ENCODE results near the gene KPNB1.

Gene KPNB1

DNA sequence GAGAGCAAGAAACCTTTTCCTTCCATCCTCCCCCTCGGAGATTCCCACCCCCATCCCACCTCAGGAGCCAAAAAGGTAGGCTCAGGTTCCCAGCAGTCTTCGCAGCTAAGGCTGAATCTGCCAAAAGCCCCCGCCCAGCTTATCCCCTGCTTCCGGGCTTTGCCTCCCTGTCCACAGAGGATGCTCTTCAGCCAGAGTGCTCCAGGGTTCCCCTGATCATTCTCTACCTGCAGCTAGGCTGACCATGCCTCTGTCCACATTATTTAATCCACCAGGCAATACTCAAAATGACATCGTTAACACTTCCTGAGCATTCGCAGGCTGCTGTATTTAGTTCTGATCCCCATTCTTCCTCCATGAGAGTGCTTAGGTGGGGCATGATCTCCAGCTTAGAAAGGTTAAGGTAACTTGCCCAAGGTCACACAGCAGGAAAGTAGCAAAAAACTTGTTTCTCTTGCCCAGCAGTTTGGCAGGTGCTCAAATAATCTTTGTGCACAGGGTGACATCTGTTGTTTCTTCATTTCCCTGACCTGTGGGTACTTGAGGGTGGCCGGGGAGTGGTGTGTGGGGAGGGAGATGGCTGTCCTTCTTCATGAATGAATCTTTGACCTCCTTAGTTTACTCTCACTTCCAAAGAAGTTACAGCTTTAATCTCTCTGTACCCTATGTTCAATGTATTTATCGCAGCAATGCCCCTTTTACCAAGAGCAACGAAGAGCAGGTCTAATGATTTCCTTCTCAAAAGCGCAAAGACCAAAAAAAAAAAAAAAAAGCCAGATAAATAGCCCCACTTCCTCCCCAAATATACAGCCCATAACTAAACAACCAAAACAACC lies 43.4 kb downstream of the KPNB1 start:
- in situ Hi-C loops (cut with MboI; ENCODE audit: low pct_unique_long_range_greater_than_20kb, low sequenced_read_pairs), result no loop called here
- DNase-seq, result no peak

DNA sequence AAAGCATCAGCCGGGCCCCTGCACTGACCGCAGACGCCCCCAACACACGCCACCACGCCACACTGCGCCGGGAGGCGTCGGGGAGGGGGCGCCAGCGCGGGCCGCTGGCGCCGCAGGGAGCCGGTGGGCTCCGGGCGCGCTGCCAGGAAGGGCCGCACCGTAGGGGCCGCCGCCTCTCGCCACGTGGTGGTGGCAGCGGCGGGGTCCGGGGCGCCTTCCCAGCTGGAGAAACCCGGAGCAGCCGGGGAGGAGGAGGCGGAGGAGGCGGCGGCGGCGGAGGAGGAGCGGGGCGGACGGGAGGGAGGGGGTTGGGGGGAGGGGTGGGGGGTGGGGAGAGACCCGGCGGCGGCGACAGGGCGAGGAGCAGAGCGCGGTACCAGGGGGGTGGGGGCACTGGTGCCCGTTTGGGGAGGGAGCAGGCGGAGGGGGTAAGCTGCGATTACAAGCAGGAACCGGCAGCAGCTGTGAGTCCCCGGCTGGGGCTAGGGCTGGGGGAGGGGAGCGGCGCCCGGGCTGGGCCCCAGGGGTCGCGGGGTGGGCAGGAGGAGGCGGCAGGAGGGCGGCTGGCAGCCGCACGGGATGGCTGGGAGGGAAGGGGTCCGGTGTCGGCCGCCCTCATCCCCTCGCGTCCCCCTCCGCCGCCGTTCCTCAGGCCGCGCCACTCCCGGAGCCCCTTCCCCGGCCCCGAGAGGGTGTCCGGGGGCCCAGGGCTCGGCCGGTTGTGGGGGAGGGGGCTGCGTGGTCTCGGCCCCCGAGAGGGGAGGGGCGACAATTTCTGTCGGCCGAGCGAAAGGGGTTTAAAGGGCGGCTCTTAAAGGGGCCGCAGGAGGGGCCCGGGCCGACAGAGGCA lies 44.2 kb downstream of the KPNB1 start, which contains the start of gene TBKBP1:
Gene TBKBP1 (plus strand): TSS at position 431 of the 850 bp plus-strand sequence. CDS start 1,952 bp downstream, outside the sequence.
- in situ Hi-C loops (cut with MboI; ENCODE audit: low pct_unique_long_range_greater_than_20kb, low sequenced_read_pairs), result no loop called here
- peak; percentile 70 for DNase-seq

DNA sequence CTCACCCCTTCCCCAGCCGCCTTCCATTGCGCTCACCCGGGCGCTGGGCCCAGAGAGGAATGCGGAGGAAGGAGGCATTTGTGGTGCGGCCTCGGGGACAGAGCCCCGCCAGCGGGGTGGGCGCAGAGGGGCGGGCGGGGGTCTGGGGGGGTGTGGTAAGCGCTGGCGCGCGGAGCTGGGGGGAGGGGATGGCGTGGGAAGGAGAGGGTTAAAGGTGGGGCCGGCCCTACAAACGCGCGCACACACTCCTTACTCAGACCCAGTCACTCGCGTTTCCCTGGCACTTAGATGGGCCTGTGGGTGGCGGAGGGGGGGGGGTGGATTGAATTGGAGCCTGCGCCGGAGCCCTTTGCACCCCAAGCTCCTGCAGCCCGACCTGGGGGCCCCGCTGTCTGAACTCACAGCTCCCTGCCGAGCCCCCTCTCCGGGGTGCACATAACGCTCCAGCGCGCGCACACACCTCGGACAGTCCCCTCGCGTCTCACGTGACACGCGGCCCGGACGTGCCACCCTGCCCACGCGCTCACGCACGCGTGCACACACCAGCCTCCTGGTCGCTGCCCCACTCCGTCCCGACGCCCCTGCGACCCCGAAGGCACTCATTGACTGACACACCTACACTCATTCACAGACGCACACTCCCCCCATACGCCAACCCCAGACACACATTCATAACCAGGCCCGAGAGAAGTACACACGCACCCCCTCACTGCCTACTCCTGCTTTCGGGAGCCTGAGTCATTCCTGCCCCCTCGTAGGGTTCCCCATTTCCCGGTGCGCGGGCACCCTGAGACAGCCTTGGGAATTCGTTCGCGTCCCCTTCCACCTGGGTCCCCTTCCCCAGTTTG lies 45.1 kb downstream of the KPNB1 start:
- DNase-seq, result peak; percentile 83
- in situ Hi-C loops (cut with MboI; ENCODE audit: low pct_unique_long_range_greater_than_20kb, low sequenced_read_pairs), result no loop called here

DNA sequence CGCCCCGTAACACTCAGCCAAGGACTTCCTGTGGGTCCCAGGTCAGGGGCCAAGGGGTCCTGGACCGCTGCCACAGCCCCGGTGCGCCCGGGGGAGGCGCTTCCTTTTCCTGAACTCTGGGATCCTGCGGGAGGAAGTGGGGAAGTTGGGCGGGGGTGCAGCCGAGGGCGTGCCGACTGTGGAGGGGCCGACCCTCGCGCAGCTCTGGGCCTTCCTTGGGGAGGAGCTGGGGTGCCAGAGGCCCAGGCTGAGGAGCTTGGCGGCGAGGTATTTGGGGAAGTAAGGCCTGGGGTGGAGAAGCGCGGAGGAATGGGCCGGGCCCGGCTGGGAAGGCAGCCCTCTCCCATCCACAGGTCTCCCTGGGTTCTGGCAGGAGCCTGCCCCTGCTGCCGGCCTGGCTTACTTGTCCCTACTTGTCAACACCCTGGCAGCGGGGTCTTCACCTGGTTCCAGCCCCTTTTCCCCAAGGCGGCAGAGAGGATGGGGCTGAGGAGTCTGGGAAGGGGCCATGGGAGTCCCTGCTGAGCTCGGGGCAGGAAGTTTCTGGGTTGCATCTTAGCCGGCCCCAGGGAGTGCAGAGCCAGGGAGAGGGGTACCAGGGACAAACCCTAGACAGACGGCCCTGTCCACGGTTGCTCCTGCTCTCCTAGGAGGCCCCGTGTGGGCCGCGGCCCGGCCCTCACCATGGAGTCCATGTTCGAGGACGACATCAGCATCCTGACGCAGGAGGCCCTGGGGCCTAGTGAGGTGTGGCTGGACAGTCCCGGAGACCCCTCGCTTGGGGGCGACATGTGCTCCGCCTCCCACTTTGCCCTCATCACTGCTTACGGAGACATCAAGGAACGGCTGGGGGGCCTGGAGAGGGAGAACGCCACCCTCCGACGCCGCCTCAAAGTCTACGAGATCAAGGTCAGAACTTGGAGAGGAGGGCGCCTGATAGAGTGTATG lies 46.0 kb downstream of the KPNB1 start:
- peak; percentile 96 for DNase-seq
- in situ Hi-C loops (cut with MboI; ENCODE audit: low pct_unique_long_range_greater_than_20kb, low sequenced_read_pairs), result no loop called here

GRCh38 chr17:47696717-47697642 lies 47.3 kb downstream of the KPNB1 start:
- in situ Hi-C loops (cut with MboI; ENCODE audit: low pct_unique_long_range_greater_than_20kb, low sequenced_read_pairs), result no loop called here
- no peak for DNase-seq

DNA sequence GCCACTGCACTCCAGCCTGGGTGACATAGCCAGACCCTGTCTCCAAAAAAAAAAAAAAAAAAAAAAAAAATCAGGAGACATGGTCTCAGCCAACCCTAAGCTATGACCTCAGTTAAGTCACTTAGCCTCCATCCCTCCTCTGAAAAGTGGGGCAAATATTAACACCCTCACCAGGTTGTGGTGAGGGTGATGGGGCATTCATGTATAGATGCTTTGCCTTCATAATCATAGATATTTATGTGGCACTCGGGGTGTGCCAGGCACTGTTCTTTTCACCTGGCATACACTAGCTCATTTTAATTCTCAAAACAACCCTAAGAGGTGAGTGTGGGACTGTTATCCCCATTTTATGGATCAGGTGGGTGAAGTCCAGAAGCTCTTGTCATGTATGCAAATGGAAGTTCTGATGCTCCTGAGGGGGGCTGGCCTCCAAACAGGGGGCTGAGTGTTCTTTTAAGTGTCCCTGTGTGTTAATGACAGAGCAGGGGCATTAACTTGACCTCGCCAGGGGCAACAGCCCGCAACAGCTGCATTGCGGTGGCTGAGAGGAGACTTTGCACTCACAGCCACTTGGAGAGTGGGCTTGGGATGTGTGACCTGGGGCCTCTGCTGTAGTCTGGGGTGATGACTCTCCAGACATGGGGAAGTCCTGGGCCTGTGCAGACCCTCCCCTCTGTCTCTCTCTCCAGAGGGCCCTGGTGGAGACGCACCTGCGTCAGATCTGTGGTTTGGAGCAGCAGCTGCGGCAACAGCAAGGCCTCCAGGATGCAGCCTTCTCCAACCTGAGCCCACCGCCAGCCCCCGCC lies 48.4 kb downstream of the KPNB1 start:
- no peak for DNase-seq
- in situ Hi-C loops (cut with MboI; ENCODE audit: low pct_unique_long_range_greater_than_20kb, low sequenced_read_pairs), result no loop called here

DNA sequence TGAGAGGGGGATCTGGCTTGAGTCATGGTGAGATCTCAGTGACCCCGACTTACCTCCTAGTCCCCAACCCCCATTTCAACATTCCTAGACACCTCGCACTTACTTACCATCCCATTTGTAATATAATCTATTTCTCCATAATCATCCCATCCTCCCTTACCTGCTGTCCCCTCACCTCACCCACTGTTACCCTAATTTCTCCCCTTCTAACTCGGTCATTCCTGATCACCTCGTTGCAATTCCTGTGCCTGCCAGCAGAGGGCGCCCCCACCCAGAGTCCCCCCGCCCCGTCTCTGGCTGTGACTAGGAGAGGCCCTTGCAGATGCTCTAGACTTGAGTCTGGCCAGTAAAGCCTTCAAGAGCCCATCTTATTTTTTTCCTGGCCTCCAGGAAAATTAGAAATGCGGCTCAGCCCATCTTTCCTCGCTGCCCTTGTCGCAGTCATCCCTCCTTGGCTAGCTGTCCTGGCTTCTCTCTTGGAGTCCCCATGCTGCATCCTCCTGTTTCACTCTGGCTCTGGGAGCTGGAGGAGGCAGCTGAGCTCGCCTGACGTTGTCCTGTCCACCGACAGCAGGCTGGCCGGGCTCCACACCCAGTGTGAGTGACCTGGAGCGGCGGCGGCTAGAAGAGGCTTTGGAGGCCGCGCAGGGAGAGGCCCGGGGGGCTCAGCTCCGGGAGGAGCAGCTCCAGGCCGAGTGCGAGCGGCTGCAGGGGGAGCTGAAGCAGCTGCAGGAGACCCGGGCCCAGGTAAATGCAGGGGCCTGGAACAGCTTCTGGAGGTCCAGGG lies 49.2 kb downstream of the KPNB1 start:
- peak; percentile 73 for DNase-seq
- in situ Hi-C loops (cut with MboI; ENCODE audit: low pct_unique_long_range_greater_than_20kb, low sequenced_read_pairs), result no loop called here

DNA sequence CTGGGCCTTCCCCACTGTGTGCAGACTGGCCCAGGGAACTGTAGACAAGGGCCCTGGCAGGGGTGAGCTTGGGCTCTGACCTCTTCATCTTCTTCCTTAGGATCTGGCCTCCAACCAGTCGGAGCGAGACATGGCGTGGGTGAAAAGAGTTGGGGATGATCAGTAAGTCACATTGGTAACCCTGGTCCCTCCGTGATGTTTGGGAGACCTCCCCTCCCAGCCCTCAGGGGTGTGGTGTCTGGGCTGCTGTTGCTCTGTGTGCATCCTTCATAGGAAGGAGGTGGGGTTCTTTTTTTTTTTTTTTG lies 49.8 kb downstream of the KPNB1 start:
- in situ Hi-C loops (cut with MboI; ENCODE audit: low pct_unique_long_range_greater_than_20kb, low sequenced_read_pairs), result no loop called here
- no peak for DNase-seq

GRCh38 chr17:47700471-47701449 lies 51.0 kb downstream of the KPNB1 start:
- no peak for DNase-seq
- in situ Hi-C loops (cut with MboI; ENCODE audit: low pct_unique_long_range_greater_than_20kb, low sequenced_read_pairs), result no loop called here

DNA sequence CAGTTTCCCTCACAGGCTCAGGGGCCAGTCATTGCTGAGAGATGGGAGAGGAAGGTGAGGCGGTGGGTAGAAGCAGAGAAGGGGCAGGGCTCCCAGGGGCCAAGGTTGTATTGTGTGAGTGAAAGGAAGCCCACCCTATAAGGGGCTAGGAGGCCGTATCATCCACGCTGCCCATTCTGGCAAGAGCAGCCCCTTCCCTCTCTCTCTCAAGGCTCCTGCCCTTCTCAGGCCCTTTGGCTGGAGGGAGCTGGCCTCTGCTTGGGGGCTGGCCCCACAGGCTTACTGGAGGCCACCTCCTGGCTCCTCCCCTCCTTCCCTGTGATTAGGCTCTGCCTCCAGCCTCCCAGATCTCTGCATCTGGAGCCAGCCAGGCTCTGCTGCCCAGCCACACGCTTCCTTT lies 51.9 kb downstream of the KPNB1 start:
- in situ Hi-C loops (cut with MboI; ENCODE audit: low pct_unique_long_range_greater_than_20kb, low sequenced_read_pairs), result no loop called here
- DNase-seq, result no peak

GRCh38 chr17:47702391-47702995 lies 52.8 kb downstream of the KPNB1 start:
- no peak for DNase-seq
- in situ Hi-C loops (cut with MboI; ENCODE audit: low pct_unique_long_range_greater_than_20kb, low sequenced_read_pairs), result no loop called here

DNA sequence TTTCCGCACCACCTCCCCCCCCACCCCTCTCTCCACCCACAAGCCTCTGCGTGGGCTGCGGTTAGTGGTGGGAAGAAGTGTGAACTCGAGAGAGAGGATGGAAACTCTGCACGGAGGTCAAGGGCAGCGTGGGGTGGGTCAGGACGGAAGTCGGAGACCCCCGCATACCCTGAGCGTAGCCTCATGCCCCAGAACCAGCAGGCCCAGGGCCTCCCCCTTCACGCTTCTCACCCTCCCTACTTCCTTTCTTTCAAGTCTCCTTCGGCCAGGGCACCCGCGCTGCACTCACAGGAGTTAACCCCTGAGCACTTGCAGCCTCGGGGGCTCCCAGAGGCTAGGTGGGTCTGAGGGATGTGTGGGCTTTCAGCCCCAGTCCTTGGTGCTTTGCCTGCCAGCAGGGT lies 53.5 kb downstream of the KPNB1 start:
- in situ Hi-C loops (cut with MboI; ENCODE audit: low pct_unique_long_range_greater_than_20kb, low sequenced_read_pairs), result no loop called here
- DNase-seq, result peak; percentile 48

DNA sequence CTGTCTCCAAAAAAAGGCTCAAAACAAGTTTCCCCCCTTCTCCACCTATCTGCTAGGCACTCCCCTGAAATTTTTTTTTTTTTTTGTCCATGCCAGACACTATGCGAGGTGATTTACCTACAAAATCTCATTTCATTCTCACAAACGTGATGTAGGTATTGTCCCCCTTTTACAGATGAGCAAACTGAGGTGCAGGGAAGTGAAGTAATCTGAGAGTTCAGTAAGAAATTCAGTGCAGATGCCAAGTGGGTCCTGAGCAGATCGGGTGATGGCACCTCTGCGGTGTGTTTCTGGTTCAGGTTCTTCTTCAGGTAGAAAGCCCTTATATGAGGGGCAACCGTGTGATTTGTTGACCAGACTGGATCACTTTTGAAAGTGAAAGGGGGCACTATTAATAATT lies 54.0 kb downstream of the KPNB1 start:
- DNase-seq, result no peak
- in situ Hi-C loops (cut with MboI; ENCODE audit: low pct_unique_long_range_greater_than_20kb, low sequenced_read_pairs), result no loop called here

DNA sequence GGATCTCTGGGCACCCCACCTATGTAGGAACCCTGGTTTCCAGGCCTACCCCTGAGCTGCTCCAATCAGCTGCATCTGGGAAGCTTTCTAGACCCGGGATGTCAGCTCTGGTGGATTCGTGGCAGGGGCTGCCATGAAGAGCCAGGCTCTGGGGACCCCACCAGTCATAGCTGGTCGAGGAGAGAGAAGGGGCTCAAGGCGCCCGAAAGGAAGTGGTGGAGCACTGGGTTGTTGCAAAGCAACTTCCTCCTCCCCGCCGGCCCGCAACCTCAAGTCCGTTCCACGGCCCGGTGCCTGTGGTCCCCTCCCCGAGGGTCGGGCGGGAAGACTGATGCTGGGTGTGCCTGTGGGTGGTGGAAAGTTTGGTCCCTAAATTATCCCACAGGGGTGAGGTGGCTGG lies 54.4 kb downstream of the KPNB1 start:
- in situ Hi-C loops (cut with MboI; ENCODE audit: low pct_unique_long_range_greater_than_20kb, low sequenced_read_pairs), result no loop called here
- DNase-seq, result no peak

DNA sequence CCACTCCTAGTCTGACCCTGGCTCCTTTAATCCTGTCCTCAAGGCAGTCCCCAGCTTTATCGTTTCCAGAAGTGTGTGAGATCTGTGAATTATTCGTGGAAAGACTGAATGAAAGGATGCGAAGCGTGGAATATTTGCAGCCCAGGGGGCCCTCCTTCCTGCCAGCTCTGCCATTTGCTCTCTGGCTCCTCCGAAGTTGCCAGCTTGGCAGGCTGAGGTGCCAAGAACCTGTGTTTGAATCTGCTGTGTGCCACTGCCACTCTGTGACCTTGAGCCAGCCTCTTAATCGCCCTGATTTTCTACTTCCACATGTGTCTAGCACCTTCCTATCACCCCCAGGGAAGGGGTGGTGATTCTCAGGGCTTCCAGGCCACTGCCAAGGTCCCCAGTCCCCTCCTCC lies 55.0 kb downstream of the KPNB1 start:
- in situ Hi-C loops (cut with MboI; ENCODE audit: low pct_unique_long_range_greater_than_20kb, low sequenced_read_pairs), result no loop called here
- no peak for DNase-seq

Measured in KBM-7 (cell line).